Astrocyte of the spinal cord (primary cell): Measurements from ENCODE around the gene WDR46.

Experiments
- DNase-seq: peaks from one replicate; pipeline ENCODE4 v3.0.0; 2011; ENCODE audit warnings: low read depth, low spot score
- H3K4me3 ChIP-seq: 2 replicates; pipeline ENCODE4 v1.5.1; 2011; ENCODE audit warnings: low read depth, mild to moderate bottlenecking, low read length, moderate library complexity
- CTCF ChIP-seq: IDR thresholded peaks from 2 replicates; pipeline ENCODE4 v1.5.1; 2012; ENCODE audit warnings: low read depth, mild to moderate bottlenecking, low read length, inconsistent platforms
- in situ Hi-C: cut with HindIII; loops from 2 replicates; pipeline ENCODE4 v1.10.0; 2017; ENCODE audit warnings: low sequenced_read_pairs

Gene WDR46

DNA sequence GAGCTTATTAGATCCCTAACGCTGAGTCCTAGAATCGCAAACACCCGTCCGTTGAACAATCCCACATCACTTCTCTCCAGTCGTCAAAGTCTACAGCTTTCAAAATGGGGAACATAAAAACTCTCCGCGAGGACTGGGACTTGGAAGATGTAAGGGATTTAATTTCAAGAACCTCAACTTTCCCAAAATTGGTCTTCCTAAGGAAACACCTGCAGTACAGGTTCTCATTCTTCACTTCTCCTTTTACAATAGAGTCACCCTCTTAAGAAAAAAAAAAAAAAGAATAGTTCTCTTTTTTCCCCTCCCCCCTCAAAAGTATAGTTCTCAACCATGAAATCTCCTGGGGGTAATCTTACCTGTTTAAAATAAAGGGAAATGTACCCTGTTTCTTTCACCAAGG lies 35.1 kb upstream of the WDR46 start:
- in situ Hi-C loops = no loop called here
- no peak overlapping the region for H3K4me3 ChIP-seq
- no peak for DNase-seq
- TF ChIP-seq CTCF = no peak

DNA sequence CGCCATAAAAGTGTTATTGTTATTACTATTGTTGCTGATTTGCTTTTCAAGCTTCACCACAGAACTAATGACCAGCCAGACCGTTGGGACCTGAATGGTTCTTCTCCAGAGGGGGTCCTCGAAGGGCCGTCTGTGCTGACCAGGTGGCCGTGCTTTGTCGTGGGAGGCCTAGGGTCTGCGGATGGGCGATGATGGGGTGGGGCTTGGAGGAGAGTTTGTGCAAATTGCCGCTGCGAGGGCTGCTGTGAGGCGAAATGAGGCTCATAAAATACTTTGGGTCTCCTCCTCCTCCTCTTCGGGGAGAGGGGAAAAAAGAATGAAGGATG lies 34.5 kb upstream of the WDR46 start:
- in situ Hi-C loops = no loop called here
- no peak for DNase-seq
- no peak for TF ChIP-seq CTCF

GRCh38 chr6:33321227-33321626 lies 32.2 kb upstream of the WDR46 start:
- TF ChIP-seq CTCF = no peak

More for the DNA sequence above, 34.5 kb upstream of the WDR46 start:
- H3K4me3 ChIP-seq = peak overlapping the region; percentile 75

GRCh38 chr6:33320315-33321181 lies 31.5 kb upstream of the WDR46 start:
- TF ChIP-seq CTCF = no peak
- peak; percentile 87 for DNase-seq
- in situ Hi-C loops = no loop called here
- H3K4me3 ChIP-seq = no peak overlapping the region

More at GRCh38 chr6:33321227-33321626, 32.2 kb upstream of the WDR46 start:
- peak overlapping the region; percentile 75 for H3K4me3 ChIP-seq
- in situ Hi-C loops = no loop called here
- no peak for DNase-seq

DNA sequence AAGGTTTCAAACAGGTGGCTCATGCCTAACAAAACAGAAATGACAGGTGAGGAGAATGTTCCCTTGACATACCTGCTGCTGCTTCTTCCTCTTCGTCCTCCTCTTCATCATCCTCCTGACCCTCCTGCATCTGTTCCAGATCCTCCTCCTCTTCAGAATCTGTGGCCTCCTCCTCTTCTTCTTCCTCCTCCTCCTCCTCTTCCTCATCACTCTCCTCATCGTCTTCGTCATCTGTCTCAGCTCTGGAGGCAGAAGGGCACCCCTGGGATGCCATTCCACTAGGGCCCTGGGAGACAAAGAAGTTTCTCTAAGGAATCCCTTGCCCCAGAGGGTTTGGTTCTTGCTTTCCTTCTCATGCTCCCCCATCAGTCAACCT lies 30.9 kb upstream of the WDR46 start:
- no peak for TF ChIP-seq CTCF
- DNase-seq = peak; percentile 4
- no peak overlapping the region for H3K4me3 ChIP-seq
- in situ Hi-C loops = no loop called here

- in situ Hi-C loops = no loop called here
Measured at GRCh38 chr6:33318426-33319073, 29.5 kb upstream of the WDR46 start.

More at GRCh38 chr6:33318426-33319073, 29.5 kb upstream of the WDR46 start:
- no peak for DNase-seq
- no peak for TF ChIP-seq CTCF
- peak overlapping the region; percentile 58 for H3K4me3 ChIP-seq
